Measurements from ENCODE around the gene INPP1.
"Not testable (repeated sequence)": the region's sequence is repeated elsewhere in the genome, so short reads cannot be mapped to it uniquely, and the experiment has no call there.

The INPP1 gene, protein sequence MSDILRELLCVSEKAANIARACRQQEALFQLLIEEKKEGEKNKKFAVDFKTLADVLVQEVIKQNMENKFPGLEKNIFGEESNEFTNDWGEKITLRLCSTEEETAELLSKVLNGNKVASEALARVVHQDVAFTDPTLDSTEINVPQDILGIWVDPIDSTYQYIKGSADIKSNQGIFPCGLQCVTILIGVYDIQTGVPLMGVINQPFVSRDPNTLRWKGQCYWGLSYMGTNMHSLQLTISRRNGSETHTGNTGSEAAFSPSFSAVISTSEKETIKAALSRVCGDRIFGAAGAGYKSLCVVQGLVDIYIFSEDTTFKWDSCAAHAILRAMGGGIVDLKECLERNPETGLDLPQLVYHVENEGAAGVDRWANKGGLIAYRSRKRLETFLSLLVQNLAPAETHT

DNA sequence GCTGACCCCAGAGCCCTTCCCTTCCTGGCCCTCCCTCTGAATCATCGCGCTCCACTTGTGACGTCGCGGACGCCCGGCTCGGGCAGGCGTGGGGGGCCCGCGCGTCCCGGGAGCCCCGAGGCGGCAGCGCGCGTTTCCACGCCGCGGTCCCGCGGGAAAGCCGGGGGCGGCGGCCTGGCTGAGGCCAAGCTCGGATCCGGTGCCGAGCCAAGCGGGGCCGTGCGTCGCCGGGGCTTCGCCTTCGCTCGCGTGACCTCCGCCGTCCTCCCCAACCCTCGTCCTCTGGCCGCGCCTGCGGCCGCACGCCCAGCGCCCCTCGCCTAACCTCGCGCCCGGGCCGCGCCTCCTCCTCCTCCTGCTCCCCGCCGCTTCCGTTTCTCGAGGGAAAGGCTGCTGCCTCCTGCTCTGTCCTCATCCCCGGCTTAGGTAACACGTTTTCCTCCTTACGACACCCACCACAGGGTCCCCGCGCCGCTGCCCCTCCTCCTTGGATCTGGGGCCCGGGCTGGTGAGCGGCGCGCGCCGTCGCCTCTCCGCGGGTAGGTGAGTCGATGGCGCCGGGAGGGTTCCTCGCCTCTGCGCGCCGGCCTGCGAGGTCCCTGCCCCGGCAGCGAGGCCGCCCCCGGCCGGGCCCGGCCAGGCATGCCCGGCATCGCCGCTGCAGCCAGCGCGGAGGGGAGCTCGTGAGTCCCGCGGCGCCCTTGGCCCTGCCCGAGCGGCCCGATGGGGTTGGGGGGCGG is at the start of gene INPP1:
Gene INPP1 (plus strand): TSS at position 54 of the 740 bp plus-strand sequence. CDS start 16,514 bp downstream, outside the sequence.
- peak; percentile 73 for DNase-seq

DNA sequence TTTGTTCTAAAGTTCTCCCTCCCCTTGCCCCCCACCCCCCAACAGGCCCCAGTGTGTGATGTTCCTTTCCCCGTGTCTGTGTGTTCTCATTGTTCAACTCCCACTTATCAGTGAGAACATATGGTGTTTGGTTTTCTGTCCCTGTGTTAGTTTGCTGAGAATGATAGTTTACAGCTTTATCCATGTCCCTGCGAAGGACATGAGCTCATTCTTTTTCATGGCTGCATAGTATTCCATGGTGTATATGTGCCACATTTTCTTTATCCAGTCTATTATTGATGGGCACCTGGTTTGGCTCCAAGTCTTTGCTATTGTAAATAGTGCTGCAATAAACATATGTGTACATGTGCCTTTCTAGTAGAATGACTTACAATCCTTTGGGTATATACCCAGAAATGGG is 45.5 kb upstream of the INPP1 start:
- not testable (repeated sequence) for DNase-seq

DNA sequence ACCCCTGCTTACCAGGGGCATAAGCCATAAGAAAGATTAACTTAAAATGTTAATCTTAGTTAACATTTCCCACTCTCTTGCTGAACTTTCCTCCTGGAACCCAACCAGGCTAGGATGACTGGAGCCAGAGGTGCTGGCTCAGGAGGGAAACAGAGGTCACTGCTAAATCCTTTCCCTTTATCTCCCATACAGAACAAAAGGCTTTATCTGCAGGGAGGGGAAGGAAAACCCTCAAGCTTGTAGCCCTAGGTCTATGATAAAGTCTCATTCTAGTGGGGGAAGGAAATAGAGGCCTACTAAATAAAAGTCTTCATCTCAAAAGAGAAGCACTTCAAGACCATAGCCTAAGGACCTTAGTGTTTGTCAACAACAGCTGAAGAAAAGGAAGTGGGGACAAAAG is 42.4 kb upstream of the INPP1 start:
- DNase-seq, result no peak

DNA sequence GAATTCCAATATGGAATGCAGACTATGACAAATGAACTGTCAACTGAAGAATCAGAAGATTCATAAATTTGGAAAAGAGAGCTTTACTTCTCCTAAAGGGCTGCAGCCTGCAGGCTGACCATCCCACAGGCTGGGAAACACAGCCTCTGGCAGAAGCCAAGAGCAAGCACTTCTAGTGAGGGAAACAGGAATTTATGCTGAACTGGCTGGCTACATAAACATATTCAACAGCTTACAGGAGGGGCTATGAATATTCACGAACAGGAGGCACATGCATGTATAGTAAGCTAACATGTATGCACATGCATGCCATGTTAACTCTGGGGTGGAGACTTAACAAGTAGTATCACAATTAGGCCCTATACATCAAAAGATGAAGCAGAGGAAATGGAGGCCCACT is 41.3 kb upstream of the INPP1 start:
- DNase-seq, result no peak

DNA sequence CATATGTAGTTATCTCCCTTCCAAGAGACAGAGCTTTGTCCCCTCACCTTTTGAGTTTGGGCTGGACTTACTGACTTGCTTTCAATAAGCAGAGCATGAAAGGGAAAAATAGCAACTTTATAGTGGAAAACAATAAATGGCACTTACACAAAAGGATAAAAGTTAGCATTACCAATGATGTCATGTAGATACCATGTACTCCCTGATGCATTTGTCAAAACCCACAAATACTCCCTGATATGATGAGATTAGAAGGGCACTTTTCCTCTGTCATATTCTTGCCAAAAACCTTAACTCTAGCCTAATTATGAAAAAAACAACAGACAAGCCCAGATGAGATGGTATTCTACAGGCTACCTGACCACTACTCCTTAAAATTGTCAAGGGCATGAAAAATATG is 39.7 kb upstream of the INPP1 start:
- DNase-seq, result no peak

DNA sequence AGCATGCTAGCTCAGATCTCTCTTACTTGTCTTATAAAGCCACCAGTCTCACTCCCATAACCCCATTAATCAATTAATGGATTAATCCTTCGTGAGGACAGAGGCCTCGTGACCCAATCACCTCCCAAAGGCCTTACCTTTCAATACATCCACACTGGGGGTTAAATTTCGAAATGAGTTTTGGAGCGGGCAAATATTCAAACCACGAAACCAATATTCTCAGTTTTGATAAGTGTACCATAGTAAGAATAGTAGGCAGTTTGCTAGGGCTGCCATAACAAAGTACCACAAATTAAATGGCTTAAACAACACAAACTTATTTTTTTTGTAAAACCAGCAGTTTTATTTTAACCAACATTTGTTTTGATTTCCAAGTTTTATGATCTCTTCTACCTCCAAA is 39.0 kb upstream of the INPP1 start:
- no peak for DNase-seq

DNA sequence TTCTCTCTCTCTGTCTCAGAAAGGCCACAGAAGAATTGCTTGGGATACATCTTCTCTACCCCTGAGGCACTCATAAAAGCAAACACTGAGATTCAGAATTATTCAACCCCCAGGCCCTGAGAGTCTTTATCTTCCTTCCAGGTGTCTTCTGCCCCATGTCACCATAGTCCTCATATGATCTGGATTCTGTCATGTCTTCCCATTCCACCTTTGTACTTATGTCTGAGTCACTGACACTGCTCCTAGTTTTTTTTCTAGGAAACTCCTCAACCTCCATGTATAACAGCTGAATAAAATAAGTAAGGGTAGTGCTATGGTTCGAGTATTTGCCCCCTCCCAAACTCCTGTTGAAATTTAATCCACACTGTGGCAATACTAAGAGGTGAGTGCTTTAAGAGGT is 35.4 kb upstream of the INPP1 start:
- no peak for DNase-seq

DNA sequence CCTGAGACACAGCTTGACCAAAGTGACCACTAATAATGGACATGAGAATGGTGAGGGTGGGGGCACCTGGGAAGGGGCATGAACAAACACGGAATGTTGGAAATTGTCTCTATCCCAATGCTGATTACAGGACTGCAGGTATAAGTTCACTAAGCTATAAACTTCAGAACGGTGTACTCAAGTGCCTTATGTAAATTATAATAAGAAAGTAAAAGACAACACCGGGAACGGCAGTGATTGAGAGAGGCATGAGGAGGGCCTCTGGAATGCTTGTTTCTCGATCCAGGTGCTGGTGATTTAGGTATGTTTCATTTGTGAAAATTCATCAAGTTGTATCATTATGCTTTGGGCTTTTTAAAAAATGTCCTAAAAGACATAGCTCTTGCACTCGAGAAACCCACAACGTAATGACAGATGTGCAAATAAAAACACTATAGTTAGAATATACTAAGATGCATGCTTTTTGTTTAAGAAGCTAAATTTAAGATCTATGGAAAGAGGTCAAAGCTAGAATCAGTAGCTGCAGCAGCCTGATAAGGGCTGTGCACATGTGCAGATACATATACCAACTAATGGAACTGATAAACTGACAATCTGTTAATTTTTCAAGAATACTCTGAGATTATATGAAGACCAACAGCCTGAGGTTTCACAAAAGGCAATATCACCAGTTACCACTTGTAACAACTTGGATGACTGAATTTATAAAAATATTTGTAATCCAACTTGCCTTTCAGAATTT is 31.3 kb upstream of the INPP1 start:
- no peak for DNase-seq

DNA sequence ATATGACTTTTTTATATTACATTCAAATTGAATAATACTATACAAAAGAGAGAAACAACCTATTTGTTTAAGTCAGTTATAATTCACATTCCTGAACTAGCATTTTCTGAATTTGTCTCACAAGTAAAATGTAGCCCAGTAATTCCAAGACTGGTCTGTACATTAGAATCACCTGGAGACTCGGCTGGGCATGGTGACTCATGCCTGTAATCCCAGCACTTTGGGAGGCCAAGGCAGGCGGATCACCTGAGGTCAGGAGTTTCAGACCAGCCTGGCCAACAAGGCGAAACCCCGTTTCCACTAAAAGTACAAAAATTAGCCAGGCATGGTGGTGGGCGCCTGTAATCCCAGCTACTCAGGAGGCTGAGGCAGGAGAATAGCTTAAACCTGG is 30.8 kb upstream of the INPP1 start:
- not testable (repeated sequence) for DNase-seq

DNA sequence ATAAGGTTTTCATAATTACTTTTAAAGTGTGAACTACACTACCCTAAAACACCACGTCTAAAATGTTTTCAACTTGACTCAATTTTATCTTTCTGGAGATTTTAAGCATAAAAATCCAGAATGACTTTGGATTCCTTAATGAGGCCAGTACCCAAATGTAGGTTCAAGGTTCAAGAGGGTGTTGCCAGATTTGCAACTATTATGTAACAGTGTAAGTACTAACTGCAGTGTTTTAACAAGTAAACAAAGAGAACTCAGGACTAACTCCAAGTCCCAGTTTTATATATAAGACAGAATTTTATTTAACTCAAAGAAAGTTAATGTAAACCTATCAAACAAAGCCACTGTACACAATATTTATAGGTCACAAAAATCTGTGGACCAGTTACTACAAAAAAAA is 29.5 kb upstream of the INPP1 start:
- DNase-seq, result no peak

DNA sequence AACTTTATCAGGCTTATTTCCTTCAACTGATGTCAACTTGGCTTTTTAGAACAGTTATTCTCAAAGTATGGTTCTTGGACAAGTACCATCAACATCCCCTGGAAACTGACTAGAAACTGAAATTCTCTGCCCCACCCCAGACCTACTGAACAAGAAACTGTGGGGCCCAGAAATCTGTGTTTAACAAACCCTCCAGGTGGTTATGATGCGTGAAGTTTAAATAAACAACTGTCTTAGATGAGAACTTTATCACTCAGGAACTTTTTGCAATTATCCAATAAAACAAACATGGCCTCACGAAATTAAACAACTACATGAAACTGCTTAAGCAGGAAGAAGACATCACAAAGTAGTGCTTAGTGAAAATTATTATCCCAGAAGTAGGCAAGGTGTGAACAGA is 28.1 kb upstream of the INPP1 start:
- DNase-seq, result no peak

DNA sequence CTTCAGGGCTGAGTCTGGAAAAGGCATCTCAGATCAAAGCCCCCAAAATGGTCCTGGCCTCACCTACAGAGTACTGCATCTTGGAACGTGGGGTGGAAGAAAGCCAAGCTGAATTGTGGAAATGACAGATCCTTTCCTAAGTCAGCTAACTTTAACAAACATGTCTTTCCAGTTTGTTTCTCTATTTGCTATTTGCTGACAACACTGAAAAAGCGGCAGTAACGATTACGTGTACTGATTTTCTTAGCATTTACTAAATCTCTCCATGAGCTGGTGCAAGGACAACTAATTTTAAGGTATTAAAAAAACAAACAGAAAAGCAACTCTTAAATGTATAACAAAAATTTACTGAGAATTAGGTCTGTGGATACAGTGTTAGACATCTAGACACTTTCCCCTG is 24.9 kb upstream of the INPP1 start:
- DNase-seq, result no peak

DNA sequence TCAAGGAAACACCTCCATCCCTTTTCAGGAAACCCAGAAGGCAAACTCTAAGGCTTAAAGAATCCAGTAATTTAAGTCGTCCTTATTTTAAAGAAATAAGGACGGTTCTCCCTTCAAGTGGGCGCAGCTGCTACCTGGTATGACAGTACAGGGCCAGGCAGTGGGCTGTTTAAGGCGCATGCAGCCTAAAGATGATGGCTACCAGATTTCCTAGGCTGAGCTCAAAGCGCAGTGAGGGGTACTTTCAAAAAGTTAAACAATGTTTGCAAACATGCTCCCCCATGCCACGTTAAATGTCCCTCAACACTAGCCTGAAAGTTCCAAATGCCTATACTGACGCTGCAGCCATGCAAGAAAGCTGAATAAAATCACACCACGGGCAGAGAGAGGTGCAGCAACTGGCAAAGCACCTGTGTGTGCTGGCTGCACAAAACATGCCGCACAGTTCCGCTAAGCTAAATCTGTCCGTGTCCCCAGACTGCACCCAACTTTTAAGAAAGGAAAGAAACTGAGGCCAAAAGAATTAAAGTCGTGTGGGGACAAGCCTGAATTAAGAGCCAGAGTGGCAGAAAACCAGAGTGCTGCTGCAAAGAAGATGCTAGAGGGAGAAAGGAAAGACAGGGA is 24.3 kb upstream of the INPP1 start:
- DNase-seq, result no peak

DNA sequence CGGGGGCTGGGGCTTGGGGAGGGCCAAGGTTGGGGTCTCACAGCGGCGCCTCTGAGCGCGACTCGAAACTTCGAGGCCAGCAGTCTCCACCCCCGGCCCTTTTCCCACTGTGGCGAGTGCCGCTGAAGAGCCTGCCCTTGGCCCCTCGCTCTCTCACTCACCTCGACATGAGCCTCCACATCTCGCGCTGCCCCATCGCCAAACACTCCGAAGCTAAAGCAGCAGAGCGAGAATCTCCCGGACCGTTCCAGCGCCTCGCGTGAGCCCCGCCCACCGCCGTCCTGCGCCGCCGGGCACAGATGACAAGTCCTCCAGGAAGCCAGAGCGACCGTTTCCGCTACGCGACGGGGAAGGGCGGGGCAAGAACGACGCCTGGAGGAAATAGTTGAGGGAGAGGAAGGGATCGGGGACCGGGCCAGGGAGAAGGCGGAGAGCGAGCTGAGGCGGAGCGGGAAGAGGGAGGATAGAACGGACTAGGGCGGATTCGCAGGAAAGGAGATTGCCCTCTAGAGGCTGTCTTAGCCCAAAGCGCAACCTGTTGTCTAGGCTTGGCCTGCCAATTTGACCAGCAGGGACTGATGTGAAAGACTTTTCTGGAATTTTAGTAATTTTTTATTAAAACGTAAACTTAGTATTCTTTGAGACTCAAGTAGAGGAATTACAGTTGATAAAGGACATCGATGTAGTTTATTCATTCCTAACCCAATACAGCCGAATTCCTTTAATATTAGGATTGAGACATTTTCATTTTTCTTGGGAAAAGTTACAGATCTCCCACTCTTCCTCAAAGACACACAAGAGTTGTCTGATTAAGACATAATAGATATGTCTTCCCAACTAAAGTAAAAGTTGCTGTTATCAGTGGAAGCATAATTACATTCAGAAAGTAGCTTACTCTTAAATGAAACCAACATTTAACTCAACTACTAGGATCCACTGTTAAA is 23.6 kb upstream of the INPP1 start, which contains the start of gene HIBCH:
Gene HIBCH (minus strand): TSS at position 272 of the 944 bp plus-strand sequence. CDS start 76 bp downstream, at position 196.
- peak; percentile 99 for DNase-seq

DNA sequence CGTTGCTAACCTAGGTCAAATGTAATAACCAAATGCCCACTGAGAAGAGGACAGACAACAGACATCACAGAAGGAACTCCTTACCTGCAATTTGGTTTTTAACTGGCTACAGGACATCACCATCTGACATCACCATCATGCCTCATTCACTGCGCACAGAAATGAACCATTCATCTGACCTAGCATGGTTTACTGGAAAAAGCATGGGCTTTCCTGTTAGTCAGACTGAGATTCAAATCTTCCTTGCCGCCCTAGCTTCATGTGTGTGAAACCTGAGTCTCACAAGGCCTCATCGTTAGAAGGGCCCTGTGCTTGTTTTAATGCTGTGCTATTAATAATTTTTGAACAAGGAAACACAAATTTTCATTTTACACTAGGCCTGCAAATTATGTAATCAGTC is 22.7 kb upstream of the INPP1 start:
- no peak for DNase-seq

DNA sequence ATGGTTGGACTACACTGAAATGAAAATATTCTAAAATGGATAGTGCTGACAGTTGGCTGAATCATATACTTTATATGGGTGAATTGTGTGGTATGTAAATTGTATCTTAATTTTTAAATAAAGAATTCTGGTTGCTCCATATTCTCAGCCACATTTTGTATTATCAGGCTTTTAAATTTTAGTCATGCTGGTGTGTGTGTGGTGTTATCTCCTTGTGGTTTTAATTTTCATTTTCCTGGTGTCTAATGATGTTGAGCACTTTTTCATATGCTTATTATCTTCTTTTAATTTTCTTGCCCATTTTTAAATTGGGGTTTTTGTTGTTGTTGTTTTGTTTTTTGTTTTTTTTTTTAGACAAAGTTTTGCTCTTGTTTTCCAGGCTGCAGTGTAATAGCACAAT is 20.0 kb upstream of the INPP1 start:
- no peak for DNase-seq

DNA sequence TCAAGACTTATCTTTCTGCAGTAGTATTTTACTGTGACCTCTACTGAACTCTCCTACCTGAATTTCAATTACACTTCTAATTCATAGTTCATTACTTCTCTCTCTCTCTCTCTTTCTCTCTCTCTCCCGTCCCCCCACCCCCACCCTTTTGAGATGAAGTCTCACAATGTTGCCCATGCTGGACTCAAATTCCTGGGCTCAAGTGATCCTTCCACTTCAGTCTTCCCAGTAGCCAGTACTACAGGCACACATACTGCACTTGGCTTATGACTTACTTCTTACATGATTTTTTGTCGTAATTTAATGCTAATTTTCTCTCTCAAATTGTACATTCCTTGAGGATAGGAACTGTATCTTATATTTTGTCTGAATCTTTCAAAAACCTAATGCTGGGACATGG is 17.8 kb upstream of the INPP1 start:
- DNase-seq, result no peak

DNA sequence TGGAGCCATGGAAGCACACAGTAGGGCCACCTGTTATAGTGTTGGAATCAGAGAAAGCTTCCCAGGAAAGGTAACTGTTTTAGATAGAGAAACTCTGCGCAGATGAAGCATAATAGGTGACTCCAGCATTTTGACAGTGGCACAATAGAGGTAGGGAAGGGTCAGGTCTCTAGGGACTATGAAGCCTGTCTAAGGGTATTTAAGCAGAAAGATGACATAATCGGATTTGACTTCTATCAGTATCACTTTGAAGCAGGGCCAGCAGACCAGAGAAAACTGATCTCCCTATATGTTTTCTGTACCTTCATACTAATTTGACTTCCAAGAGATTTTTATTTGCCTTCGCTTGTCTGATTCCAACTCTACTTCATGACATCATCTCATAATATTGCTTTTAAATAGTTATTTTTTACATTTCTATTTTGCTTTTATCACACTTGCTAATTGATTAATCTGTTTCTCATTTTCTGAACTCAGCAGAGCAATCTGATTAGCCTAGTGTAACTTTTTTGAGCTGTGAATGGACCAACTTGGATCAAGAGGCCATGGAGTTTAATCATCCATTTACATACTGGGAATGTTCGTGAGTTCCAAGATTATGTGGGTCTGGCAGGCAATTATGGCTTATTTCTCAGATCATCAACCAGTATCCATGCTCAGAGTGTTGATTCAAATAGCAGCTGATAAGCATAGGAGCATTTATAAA is 15.4 kb upstream of the INPP1 start:
- no peak for DNase-seq

DNA sequence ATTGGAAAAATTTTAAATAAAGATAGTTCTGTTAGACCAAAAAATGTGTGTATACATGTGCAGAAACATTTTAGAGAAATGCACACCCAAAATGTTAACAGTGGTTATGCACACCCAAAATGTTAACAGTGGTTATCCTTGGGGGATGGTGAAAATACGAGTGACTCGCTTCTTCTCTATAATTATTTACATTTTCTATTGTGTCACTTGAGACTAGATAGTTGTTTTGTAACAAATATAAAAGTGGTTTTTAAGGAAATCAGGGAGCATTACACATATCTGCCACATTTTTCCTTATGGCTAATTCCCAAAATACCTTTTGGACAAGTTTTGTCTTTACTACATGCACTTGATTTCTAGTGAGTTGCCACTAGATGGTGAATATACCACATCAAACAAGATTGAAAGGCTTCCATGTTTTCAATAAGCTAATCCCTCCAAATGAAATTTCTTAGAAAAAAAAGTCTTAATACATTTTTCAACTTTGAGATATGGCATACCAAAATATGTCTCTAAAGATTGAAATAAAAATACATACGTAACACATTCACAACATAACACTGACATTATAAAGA is 14.7 kb upstream of the INPP1 start:
- peak; percentile 15 for DNase-seq

DNA sequence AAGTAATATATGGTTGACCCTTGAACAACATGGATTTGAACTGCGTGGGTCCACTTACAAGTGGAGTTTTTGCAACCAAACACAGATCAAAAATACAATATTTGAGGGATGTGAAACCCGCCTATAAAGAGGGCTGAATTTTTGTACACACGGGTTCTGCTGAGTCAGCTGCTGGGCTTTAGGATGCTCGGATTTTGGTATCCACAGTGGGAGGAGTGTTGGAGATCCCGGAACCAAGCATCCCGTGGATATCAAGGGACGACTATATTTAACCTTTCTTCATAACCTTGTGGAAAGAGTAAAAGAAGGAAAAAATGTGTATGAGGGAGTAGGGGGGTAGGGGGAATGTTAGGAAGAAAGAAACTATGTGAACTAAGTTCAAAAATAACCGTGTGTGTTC is 10.0 kb upstream of the INPP1 start:
- no peak for DNase-seq

DNA sequence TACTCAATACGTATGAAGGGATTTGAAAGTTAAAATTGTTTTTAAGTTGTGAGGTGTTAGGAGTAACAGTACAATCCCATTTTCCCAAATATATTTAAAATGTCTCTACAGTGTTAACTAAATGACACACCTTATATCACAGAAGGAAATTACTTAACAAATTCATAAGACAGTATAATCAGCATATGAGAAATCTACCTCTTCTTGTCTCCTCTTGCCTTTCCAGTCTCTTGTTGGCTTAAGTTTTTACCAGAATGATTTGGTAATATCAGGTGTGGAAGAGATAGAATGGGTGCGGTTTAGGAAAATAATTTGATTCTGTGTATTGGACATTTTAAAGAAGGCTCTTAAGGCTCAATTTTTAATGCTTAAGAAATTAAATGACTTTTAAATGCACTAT is 9.5 kb upstream of the INPP1 start:
- DNase-seq, result no peak
